Adrenal gland (tissue), 12 donors: ENCODE data around the gene SMIM10L2A. TPM values are rescaled to one million over a fixed set of nuclear protein-coding genes. Genes with fewer than 3 reads are reported as not detected.
"Not testable (repeated sequence)": the region's sequence is repeated elsewhere in the genome, so short reads cannot be mapped to it uniquely, and the experiment has no call there.

Experiments
- DNase-seq, 7 donors: peaks; one replicate each; pipeline ENCODE4 v3.0.0-alpha.2; 2019 to 2020
- H3K27ac ChIP-seq, 5 donors: fragments of 200-600 bp; sonication (generic) in 4 of 5; 1 replicate in 3 of 5; 2 replicates in 2 of 5; pipeline versions ENCODE4 v1.5.1 to v1.8.0; 2016 to 2020; ENCODE audit warnings: mild to moderate bottlenecking in 1 of 5
- H3K27me3 ChIP-seq: fragments of 200-600 bp; 2 replicates; pipeline ENCODE4 v1.8.0; 2021
- H3K36me3 ChIP-seq, 2 donors: fragments of 200-600 bp; replicated peaks in 1 of 2; 1 replicate in 1 of 2; 2 replicates in 1 of 2; pipeline versions ENCODE4 v1.5.1 to v1.8.0; 2018 to 2022
- H3K4me1 ChIP-seq, 2 donors: fragments of 200-600 bp; replicated peaks in 1 of 2; 1 replicate in 1 of 2; 2 replicates in 1 of 2; pipeline versions ENCODE4 v1.5.1 to v1.8.0; 2018 to 2021
- H3K4me3 ChIP-seq, 4 donors: fragments of 200-600 bp; sonication (generic) in 3 of 4; one replicate each; pipeline ENCODE4 v1.5.1; 2016 to 2018
- H3K9me3 ChIP-seq, 3 donors: fragments of 200-600 bp; sonication (generic) in 1 of 3; replicated peaks in 1 of 3; 1 replicate in 2 of 3; 2 replicates in 1 of 3; pipeline versions ENCODE4 v1.5.1 to v1.8.0; 2016 to 2021
- POLR2A ChIP-seq, 2 donors: fragments of 450-650 bp; IDR thresholded peaks; one replicate each; pipeline ENCODE4 v1.6.1; 2017; ENCODE audit warnings: antibody characterized with exemption in 2 of 2, mild to moderate bottlenecking in 2 of 2, moderate library complexity in 1 of 2
- WGBS, 4 donors: extraction: QIAGEN DNeasy Blood & Tissue Kit in 2 of 4; methylation state at CpG; one replicate each; pipeline versions ENCODE4 v1.1.5 to v1.1.7; 2013 to 2017; 5-methylcytosine and 5-hydroxymethylcytosine counted together
- intact Hi-C, 2 donors: fragments of 100-400 bp; cut with DNase I; formaldehyde crosslinking; loops; one replicate each; pipeline versions ENCODE4 v1.14.1 to v1.15.0; 2022 to 2023
- polyA plus RNA-seq, 3 donors: library from polyadenylated mRNA; stranded (reverse); fragments of 200-250 nt in 2 of 3; fragments of 350-450 nt in 1 of 3; fragmentation: Illumina TruSeq in 1 of 3; extraction: RNeasy Lipid Tissue Mini Kit (QIAGEN cat#74804) in 1 of 3; gene quantifications; one replicate each; pipeline ENCODE4 v1.2.3, GENCODE V29; 2013 to 2014
- total RNA-seq, 9 donors: library from RNA; depleted of rRNA in 4 of 9; stranded (reverse); fragments of >200 nt in 4 of 9; fragments of 120-200 nt in 1 of 9; fragmentation: NEBNext Ultra II Directional in 1 of 9; extraction: Animal tissue kit (Norgen Biotek cat#: 25700) in 1 of 9; gene quantifications; one replicate each; pipeline versions ENCODE4 v1.1.0 to v1.2.4, GENCODE V29; 2013 to 2023
- TF ChIP-seq, protein P1 (sequence below), 6 experiments: fragments of 450-650 bp in 4 of 6; fragments of 200-600 bp in 2 of 6; sonication (generic) in 1 of 6; IDR thresholded peaks; 1 replicate in 5 of 6; 2 replicates in 1 of 6; pipeline versions ENCODE4 v1.5.1 to v1.8.0; 2016 to 2021; ENCODE audit warnings: antibody characterized with exemption in 6 of 6, mild to moderate bottlenecking in 2 of 6, moderate library complexity in 1 of 6
- donor health status: healthy with polysubstance abuse.
- donor health status: Bipolar disorder and iron deficiency.
- donor health status: DM: yes; HTN: yes; CAD: no.
- donor health status: DM: no; HTN: no; CAD: no.
- donor health status: DM: no; HTN: no; CAD: no.
- donor health status: DM: yes; HTN: yes; CAD: no.

The SMIM10L2A gene
- total and polyA plus RNA-seq, 12 donors, result 31.5 to 109 (median 39.3) TPM

DNA sequence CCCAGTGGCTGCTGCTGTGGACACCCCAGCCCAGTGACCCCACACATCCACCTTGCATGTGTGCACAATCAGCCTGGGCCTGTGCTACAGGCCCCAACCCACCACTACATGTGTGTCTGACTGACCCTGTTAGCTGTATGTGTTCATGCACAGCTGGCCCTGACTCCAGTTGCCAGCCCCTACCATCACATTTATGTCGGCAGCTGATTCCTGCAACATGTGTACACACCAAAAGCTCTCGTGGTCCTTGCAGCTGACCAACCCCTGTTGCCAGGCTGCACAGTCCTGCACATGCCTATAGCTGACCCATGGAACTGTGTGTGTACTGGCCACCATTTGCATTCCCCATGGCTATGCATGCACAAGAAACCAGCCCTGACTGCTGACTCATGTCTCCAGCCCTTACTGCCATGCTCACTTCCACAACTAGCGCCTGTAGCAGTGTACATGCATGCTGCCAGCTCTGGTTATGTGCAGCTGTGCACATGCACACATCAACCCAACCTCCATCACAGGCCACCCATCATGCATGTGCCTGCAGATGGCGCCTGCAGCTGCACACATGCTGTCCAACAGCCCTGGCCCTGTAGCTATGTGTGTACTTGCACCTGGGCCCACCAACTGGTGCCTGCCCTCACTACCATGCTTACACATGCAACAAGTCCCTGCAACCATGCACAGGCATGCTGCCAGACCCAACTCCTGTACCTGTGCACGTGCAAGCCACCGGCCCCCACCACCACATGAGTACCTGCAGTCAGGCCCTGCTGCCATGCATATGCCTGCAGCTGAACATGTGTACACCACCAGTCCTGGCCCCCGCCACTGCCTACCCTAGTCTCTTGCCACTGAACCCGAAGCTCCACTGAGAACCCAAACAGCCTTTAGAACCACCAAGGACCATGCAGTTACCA, 28.1 kb downstream of the SMIM10L2A start:
- no peak for TF ChIP-seq POLR2A (IDR thresholded peaks at IDR 0.05)
- TF ChIP-seq, protein P1, sequence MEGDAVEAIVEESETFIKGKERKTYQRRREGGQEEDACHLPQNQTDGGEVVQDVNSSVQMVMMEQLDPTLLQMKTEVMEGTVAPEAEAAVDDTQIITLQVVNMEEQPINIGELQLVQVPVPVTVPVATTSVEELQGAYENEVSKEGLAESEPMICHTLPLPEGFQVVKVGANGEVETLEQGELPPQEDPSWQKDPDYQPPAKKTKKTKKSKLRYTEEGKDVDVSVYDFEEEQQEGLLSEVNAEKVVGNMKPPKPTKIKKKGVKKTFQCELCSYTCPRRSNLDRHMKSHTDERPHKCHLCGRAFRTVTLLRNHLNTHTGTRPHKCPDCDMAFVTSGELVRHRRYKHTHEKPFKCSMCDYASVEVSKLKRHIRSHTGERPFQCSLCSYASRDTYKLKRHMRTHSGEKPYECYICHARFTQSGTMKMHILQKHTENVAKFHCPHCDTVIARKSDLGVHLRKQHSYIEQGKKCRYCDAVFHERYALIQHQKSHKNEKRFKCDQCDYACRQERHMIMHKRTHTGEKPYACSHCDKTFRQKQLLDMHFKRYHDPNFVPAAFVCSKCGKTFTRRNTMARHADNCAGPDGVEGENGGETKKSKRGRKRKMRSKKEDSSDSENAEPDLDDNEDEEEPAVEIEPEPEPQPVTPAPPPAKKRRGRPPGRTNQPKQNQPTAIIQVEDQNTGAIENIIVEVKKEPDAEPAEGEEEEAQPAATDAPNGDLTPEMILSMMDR (IDR thresholded peaks at IDR 0.05), result no peak
- Histone ChIP-seq H3K27me3 (peaks cover 11% of the 10 kb centered on the region), H3K27ac (no peak overlapping the region), H3K36me3 (no peaks in the 10 kb centered on the region), H3K4me3 (no peak overlapping the region), H3K9me3 (no peaks in the 10 kb centered on the region), H3K4me1 (no peaks in the 10 kb centered on the region)
- 77 to 100% (median 92%) methylated on average over 2 to 8 of the region's 8 CpGs for WGBS, 4 donors
- no peak for DNase-seq
- intact Hi-C loops, result no loop called here

DNA sequence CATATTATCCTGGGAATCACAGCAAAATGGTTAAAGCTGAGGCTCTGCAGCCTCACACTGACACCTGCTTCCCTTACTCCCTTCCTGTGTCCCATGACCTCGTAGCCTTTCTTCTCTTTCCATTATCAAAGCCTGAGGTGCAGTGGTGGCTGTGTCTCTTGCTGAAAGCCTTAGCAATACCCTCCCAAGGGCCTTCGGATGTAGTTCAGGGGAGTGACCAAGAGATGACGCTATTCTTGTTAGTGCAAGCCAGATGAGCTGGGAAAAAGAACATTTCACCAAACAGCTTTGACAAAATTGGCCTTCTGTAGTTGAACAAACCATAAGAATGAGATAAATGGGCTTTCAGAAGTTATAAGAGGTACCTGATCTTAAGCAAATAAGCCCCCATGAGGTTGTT, 31.6 kb downstream of the SMIM10L2A start:
- DNase-seq, result no peak
- intact Hi-C loops, result no loop called here
- WGBS, 4 donors, result 57 to 83% (median 72%) methylated on average over 3 of the region's 3 CpGs
- Histone ChIP-seq H3K27me3 (peaks cover 11% of the 10 kb centered on the region), H3K9me3 (no peaks in the 10 kb centered on the region), H3K36me3 (no peaks in the 10 kb centered on the region), H3K27ac (no peak overlapping the region), H3K4me3 (no peak overlapping the region), H3K4me1 (no peaks in the 10 kb centered on the region)
- TF ChIP-seq, protein P1 (IDR thresholded peaks at IDR 0.05), result no peak
- TF ChIP-seq POLR2A (IDR thresholded peaks at IDR 0.05), result no peak

DNA sequence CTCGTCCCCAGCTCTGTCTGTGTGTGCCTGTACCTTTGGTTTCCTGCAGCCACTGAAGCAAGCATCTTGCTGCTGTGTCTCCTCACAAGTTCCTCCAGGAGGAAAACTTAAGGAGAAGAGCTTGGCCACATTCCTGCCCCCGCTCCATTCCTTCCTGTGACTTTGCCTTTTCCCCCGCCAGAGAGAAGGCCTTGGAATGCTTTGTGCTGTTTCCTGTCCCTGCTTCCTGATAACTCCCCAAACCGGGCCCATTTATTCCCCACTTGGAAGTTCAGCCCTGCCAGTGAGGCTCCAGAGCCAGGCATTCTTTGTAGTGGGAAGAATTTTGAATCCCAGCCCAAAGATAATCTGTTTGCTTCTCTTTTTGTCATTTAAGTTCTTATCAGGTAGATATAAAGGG, 33.1 kb downstream of the SMIM10L2A start:
- Histone ChIP-seq H3K27me3 (no peaks in the 10 kb centered on the region), H3K4me3 (no peak overlapping the region), H3K27ac (no peak overlapping the region), H3K9me3 (no peaks in the 10 kb centered on the region), H3K36me3 (no peaks in the 10 kb centered on the region), H3K4me1 (no peaks in the 10 kb centered on the region)
- TF ChIP-seq, protein P1 (IDR thresholded peaks at IDR 0.05), result no peak
- TF ChIP-seq POLR2A (IDR thresholded peaks at IDR 0.05), result no peak
- WGBS, 4 donors, result 37 to 53% (median 46%) methylated on average over 4 of the region's 4 CpGs
- peak in 1 of 7 donors; percentile 11 for DNase-seq
- intact Hi-C loops, result no loop called here

DNA sequence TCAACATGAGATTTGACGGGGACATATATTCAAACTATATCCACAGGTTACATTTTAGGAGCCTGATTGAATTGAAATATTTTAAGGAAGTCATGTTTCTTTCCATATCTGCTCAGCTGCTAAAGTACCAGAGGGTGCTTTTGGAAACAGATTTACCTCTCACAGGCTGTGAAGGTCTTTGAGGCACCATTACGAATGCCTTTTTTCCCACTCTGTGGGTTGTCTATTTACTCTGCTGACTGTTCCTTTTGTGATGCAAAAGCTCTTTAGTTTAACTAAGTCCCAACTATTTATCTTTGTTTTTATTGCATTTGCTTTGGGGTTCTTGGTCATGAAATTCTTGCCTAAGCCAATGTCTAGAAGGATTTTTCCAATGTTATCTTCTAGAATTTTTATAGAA, 40.0 kb downstream of the SMIM10L2A start:
- H3K4me3 ChIP-seq, H3K9me3 ChIP-seq, H3K27ac ChIP-seq, intact Hi-C loops, H3K27me3 ChIP-seq, H3K4me1 ChIP-seq, DNase-seq, H3K36me3 ChIP-seq: not testable (repeated sequence)
- WGBS, 4 donors, result 79 to 90% (median 84%) methylated on average over 2 of the region's 2 CpGs

DNA sequence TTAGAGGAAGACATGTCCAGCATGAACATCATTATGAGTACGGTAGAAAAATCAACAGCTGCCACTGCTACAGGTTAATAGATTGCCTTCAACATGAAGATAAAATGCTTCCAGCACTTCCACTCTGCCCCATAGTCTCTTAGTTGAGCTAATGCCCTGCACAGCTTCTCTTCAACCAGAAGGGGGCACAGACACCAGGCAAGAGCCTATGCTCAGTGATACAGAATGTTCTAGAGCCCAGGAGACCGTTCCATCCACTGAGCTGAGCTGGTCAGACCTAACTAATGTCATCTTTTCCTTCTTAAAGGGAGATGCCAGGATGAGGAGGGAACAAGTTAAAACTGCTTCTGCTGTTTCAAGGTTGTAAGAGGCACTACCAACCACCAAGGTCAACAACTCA, 42.2 kb downstream of the SMIM10L2A start:
- H3K36me3 ChIP-seq, result no peaks in the 10 kb centered on the region
- H3K9me3 ChIP-seq, result no peaks in the 10 kb centered on the region
- no peak overlapping the region for H3K4me3 ChIP-seq
- peak in 1 of 7 donors; percentile 8 for DNase-seq
- no peak overlapping the region for H3K27ac ChIP-seq
- TF ChIP-seq, protein P1 (IDR thresholded peaks at IDR 0.05), result peak in 2 of 6 experiments; percentile 18 to 21
- no peak for TF ChIP-seq POLR2A (IDR thresholded peaks at IDR 0.05)
- WGBS, 4 donors, result 52 to 80% (median 64%) methylated on average over 1 to 2 of the region's 2 CpGs
- H3K4me1 ChIP-seq, result no peaks in the 10 kb centered on the region
- intact Hi-C loops, result no loop called here
- no peaks in the 10 kb centered on the region for H3K27me3 ChIP-seq
